RWPE2 (cell line): ENCODE data around the gene AKAP9.
"Not testable (repeated sequence)": the region's sequence is repeated elsewhere in the genome, so short reads cannot be mapped to it uniquely, and the experiment has no call there.

Experiments
- ATAC-seq: fragments of 200-7000 bp; cut with Tn5 transposase; 3 replicates; pipeline ENCODE4 v1.9.1; 2021; ENCODE audit warnings: low read depth
- DNase-seq: peaks from one replicate; pipeline ENCODE4 v3.0.0-alpha.2; 2020; ENCODE audit warnings: low spot score
- H3K27ac ChIP-seq: fragments of 450-650 bp; 2 replicates; pipeline ENCODE4 v1.5.1; 2017; ENCODE audit warnings: mild to moderate bottlenecking; ENCODE audit not compliant: poor library complexity, severe bottlenecking
- H3K27me3 ChIP-seq: fragments of 250-450 bp; sonication (Bioruptor Pico); 2 replicates; pipeline ENCODE4 v1.5.1; 2021; ENCODE audit warnings: mild to moderate bottlenecking, moderate library complexity; ENCODE audit not compliant: insufficient read depth, poor library complexity, severe bottlenecking
- H3K36me3 ChIP-seq: fragments of 250-450 bp; sonication (Bioruptor Pico); 2 replicates; pipeline ENCODE4 v1.5.1; 2020; ENCODE audit warnings: low read depth, mild to moderate bottlenecking, moderate library complexity
- H3K4me1 ChIP-seq: fragments of 250-450 bp; sonication (Bioruptor Pico); 2 replicates; pipeline ENCODE4 v1.5.1; 2021; ENCODE audit warnings: mild to moderate bottlenecking, moderate library complexity; ENCODE audit not compliant: insufficient read depth, poor library complexity, severe bottlenecking
- H3K4me3 ChIP-seq: fragments of 250-450 bp; sonication (Bioruptor Pico); 2 replicates; pipeline ENCODE4 v1.5.1; 2021; ENCODE audit warnings: mild to moderate bottlenecking, moderate library complexity; ENCODE audit not compliant: severe bottlenecking
- H3K9me3 ChIP-seq: fragments of 250-450 bp; sonication (Bioruptor Pico); 2 replicates; pipeline ENCODE4 v1.5.1; 2021; ENCODE audit warnings: mild to moderate bottlenecking, moderate library complexity; ENCODE audit not compliant: severe bottlenecking
- CTCF ChIP-seq: fragments of 450-650 bp; IDR thresholded peaks from one replicate; pipeline ENCODE4 v1.5.1; 2017; ENCODE audit warnings: mild to moderate bottlenecking, moderate library complexity; ENCODE audit not compliant: poor library complexity, severe bottlenecking

AKAP9 gene

GRCh38 chr7:91973639-91974038, 33.0 kb downstream of the AKAP9 start:
- Histone ChIP-seq H3K9me3 (no peaks in the 10 kb centered on the region), H3K4me3 (no peak overlapping the region), H3K36me3 (peaks cover 5% of the 10 kb centered on the region; the same call in 1 of the 2 replicates), H3K27me3 (no peaks in the 10 kb centered on the region), H3K27ac (no peak overlapping the region), H3K4me1 (no peaks in the 10 kb centered on the region)
- TF ChIP-seq CTCF = no peak
- no peak for ATAC-seq
- DNase-seq = no peak

GRCh38 chr7:91974066-91974465, 33.4 kb downstream of the AKAP9 start:
- H3K36me3 ChIP-seq = peaks cover 5% of the 10 kb centered on the region; the same call in 1 of the 2 replicates
- DNase-seq = no peak
- no peak overlapping the region for H3K4me3 ChIP-seq
- no peaks in the 10 kb centered on the region for H3K4me1 ChIP-seq
- TF ChIP-seq CTCF = no peak
- no peak for ATAC-seq
- H3K9me3 ChIP-seq = no peaks in the 10 kb centered on the region
- H3K27ac ChIP-seq = no peak overlapping the region
- H3K27me3 ChIP-seq = no peaks in the 10 kb centered on the region

- TF ChIP-seq CTCF = no peak
- H3K4me1 ChIP-seq = no peaks in the 10 kb centered on the region
- H3K27ac ChIP-seq = no peak overlapping the region
- no peaks in the 10 kb centered on the region for H3K9me3 ChIP-seq
- peaks cover 18% of the 10 kb centered on the region for H3K36me3 ChIP-seq
- ATAC-seq (no peak), DNase-seq (no peak)
- H3K27me3 ChIP-seq = no peaks in the 10 kb centered on the region
- no peak overlapping the region for H3K4me3 ChIP-seq
These were observed 36.1 kb downstream of the AKAP9 start for GRCh38 chr7:91976743-91977142.

DNA sequence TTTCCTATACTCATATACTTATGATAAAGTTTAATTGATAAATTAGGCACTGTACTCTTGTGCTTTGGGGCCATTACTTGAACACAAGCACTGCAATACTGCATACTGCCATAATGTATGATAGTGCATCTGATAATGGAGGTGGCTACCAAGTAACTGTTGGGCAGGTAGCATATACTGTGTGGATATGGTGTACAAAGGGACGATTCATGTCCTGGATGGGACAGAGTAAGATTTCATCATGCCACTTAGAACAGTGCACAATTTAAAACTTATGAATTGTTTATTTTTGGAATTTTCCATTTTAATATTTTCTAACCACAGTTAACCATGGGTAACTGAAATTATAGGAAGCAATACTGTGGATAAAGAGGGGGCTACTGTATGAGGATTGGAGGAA, 38.9 kb downstream of the AKAP9 start:
- no peak for TF ChIP-seq CTCF
- ATAC-seq (no peak), DNase-seq (no peak)
- H3K36me3 ChIP-seq = peaks cover 29% of the 10 kb centered on the region
- no peaks in the 10 kb centered on the region for H3K27me3 ChIP-seq
- no peaks in the 10 kb centered on the region for H3K4me1 ChIP-seq
- H3K4me3 ChIP-seq = no peak overlapping the region
- no peaks in the 10 kb centered on the region for H3K9me3 ChIP-seq
- H3K27ac ChIP-seq = no peak overlapping the region

DNA sequence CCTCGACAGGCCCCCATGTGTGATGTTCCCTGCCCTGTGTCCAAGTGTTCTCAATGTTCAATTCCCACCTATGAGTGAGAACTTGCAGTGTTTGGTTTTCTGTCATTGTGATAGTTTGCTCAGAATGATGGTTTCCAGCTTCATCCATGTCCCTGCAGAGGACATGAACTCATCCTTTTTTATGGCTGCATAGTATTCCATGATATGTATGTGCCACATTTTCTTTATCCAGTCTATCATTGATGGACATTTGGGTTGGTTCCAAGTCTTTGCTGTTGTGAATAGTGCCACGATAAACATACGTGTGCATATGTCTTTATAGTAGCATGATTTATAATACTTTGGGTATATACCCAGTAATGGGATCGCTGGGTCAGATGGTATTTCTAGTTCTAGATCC, 41.7 kb downstream of the AKAP9 start:
- H3K27ac ChIP-seq, H3K4me3 ChIP-seq, DNase-seq, H3K9me3 ChIP-seq, H3K4me1 ChIP-seq, ATAC-seq, H3K27me3 ChIP-seq: not testable (repeated sequence)
- H3K36me3 ChIP-seq = peaks cover 24% of the 10 kb centered on the region
